ENCODE data around the gene USP40. TPM values are rescaled to one million over a fixed set of nuclear protein-coding genes. Genes with fewer than 3 reads are reported as not detected.

Gene USP40
- total and polyA plus RNA-seq, 2 donors (not counting 1 experiment from before 2014, with no cell fraction given) = 19.8 to 37.0 TPM

DNA sequence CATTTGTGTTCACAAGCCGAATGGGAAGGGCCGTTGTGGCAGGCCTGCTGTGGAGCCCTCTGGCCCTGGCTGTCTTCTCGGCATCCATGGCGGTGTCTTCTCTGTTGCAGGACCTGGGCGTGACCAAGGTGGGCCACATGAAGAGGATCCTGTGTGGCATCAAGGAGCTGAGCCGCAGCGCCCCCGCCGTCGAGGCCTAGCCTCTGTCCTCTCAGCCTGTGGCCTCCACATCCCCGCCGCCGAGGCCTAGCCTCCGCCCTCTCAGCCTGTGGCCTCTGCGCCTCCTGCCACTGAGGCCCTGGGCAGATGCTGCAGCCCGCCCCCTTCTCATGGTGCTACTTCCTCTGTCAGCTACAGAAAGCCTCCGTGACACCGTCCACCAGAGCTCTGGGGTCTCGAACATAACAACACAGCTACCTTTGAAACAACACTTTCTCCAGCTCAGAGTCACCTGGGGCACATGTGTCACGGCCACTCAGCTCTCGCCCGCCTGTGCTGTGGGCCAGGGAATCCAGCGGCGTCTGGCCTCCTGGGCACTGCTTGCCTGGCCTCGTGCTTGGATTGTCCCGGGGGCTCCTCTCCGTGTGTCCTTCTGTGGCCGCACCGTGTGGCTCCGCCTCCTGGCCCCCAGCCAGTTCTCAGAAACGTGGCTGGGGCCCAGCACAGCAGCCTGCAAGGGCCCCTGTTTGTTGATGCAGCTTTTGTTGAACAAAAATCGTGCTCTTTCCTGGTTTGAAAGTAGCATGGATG, 97.1 kb downstream of the USP40 start:
- no peaks in the 10 kb centered on the region for H3K27me3 ChIP-seq (replicated peaks in 1 of 4; ENCODE audit: control extremely low read depth in 1 of 4, control insufficient read depth in 3 of 4, insufficient read depth in 4 of 4, low read length in 3 of 4)
- H3K4me3 ChIP-seq (ENCODE audit: control extremely low read depth in 1 of 5, extremely low read depth in 1 of 5, insufficient read depth in 1 of 5, low read depth in 2 of 5, low read length in 4 of 5) = no peak overlapping the region
- CTCF ChIA-PET = no interaction called here
- H4K20me1 ChIP-seq (ENCODE audit: control insufficient read depth, insufficient read depth, low read length, poor library complexity, severe bottlenecking) = peaks cover 28% of the 10 kb centered on the region
- peaks cover 2% of the 10 kb centered on the region for H3K79me2 ChIP-seq (ENCODE audit: control insufficient read depth, insufficient read depth, low read length)
- DNase-seq = no peak
- POLR2A ChIA-PET = no interaction called here
- Mint-ChIP-seq H3K9me3 (ENCODE audit: insufficient read depth) (peaks cover 3% of the 10 kb centered on the region), H3K27ac (no peak overlapping the region), H3K27me3 (no peaks in the 10 kb centered on the region), H3K4me1 (no peaks in the 10 kb centered on the region), H3K4me3 (no peak overlapping the region)
- no peak overlapping the region for H3K27ac ChIP-seq (ENCODE audit: low read length in 2 of 2)
- no peak for ATAC-seq (ENCODE audit: low read depth)
- peaks cover 0 to 84% of the 10 kb centered on the region in 2 experiments for H3K36me3 ChIP-seq (replicated peaks in 1 of 2; ENCODE audit: control extremely low read depth in 1 of 2, control insufficient read depth in 1 of 2, extremely low read depth in 1 of 2, insufficient read depth in 2 of 2, low read length in 1 of 2)
- no peak overlapping the region for H3K9ac ChIP-seq (ENCODE audit: low read length)
- H3K4me1 ChIP-seq (ENCODE audit: control insufficient read depth in 2 of 2, insufficient read depth in 2 of 2, low read length in 2 of 2) = no peaks in the 10 kb centered on the region
- TF ChIP-seq EZH2 (IDR thresholded peaks at IDR 0.05; ENCODE audit: borderline replicate concordance, insufficient read depth, low read depth, low read length, poor library complexity, severe bottlenecking) = no peak
- TF ChIP-seq, protein P1, sequence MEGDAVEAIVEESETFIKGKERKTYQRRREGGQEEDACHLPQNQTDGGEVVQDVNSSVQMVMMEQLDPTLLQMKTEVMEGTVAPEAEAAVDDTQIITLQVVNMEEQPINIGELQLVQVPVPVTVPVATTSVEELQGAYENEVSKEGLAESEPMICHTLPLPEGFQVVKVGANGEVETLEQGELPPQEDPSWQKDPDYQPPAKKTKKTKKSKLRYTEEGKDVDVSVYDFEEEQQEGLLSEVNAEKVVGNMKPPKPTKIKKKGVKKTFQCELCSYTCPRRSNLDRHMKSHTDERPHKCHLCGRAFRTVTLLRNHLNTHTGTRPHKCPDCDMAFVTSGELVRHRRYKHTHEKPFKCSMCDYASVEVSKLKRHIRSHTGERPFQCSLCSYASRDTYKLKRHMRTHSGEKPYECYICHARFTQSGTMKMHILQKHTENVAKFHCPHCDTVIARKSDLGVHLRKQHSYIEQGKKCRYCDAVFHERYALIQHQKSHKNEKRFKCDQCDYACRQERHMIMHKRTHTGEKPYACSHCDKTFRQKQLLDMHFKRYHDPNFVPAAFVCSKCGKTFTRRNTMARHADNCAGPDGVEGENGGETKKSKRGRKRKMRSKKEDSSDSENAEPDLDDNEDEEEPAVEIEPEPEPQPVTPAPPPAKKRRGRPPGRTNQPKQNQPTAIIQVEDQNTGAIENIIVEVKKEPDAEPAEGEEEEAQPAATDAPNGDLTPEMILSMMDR (IDR thresholded peaks at IDR 0.05) = no peak
- intact Hi-C loops (cut with micrococcal nuclease) = no loop called here
- H3K4me2 ChIP-seq (replicated peaks; ENCODE audit: low read depth, low read length, poor library complexity, severe bottlenecking) = no peak overlapping the region
- H2AFZ ChIP-seq (ENCODE audit: insufficient read depth, low read depth, low read length, poor library complexity, severe bottlenecking) = no peak overlapping the region
- 98% methylated on average over 32 of the region's 32 CpGs for WGBS (ENCODE audit: insufficient coverage)
- H3K9me3 ChIP-seq (ENCODE audit: control extremely low read depth in 1 of 3, control insufficient read depth in 2 of 3, insufficient read depth in 1 of 3, low read length in 2 of 3) = peaks cover 0 to 17% (median 0%) of the 10 kb centered on the region in 3 donors

DNA sequence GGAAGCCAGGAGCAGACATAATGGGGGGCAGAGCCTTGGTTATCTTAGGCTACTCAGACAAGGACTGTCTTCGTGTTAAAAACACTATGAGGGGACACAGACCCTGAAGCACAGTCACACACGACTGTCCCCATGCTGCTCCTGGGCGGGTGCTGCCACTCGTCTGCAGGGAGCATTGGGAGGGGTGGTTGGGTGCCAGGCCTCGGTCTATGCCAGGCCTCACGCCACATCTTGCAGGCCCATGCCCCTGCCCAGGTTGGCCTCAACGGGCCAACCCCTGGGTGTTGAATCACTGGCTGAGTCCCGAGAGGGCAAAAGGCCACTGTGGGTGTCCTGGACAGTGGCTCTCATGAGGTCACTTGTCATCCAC, 97.9 kb downstream of the USP40 start:
- Histone ChIP-seq H3K4me1 (ENCODE audit: control insufficient read depth in 2 of 2, insufficient read depth in 2 of 2, low read length in 2 of 2) (no peaks in the 10 kb centered on the region), H3K36me3 (replicated peaks in 1 of 2; ENCODE audit: control extremely low read depth in 1 of 2, control insufficient read depth in 1 of 2, extremely low read depth in 1 of 2, insufficient read depth in 2 of 2, low read length in 1 of 2) (peaks cover 0 to 91% of the 10 kb centered on the region in 2 experiments), H3K27ac (ENCODE audit: low read length in 2 of 2) (no peak overlapping the region), H3K4me3 (ENCODE audit: control extremely low read depth in 1 of 5, extremely low read depth in 1 of 5, insufficient read depth in 1 of 5, low read depth in 2 of 5, low read length in 4 of 5) (no peak overlapping the region), H3K27me3 (replicated peaks in 1 of 4; ENCODE audit: control extremely low read depth in 1 of 4, control insufficient read depth in 3 of 4, insufficient read depth in 4 of 4, low read length in 3 of 4) (no peaks in the 10 kb centered on the region), H2AFZ (ENCODE audit: insufficient read depth, low read depth, low read length, poor library complexity, severe bottlenecking) (no peak overlapping the region), H3K4me2 (replicated peaks; ENCODE audit: low read depth, low read length, poor library complexity, severe bottlenecking) (no peak overlapping the region), H4K20me1 (ENCODE audit: control insufficient read depth, insufficient read depth, low read length, poor library complexity, severe bottlenecking) (peaks cover 28% of the 10 kb centered on the region), H3K79me2 (ENCODE audit: control insufficient read depth, insufficient read depth, low read length) (peaks cover 10% of the 10 kb centered on the region), H3K9ac (ENCODE audit: low read length) (no peak overlapping the region), H3K9me3 (ENCODE audit: control extremely low read depth in 1 of 3, control insufficient read depth in 2 of 3, insufficient read depth in 1 of 3, low read length in 2 of 3) (peaks cover 0 to 15% (median 0%) of the 10 kb centered on the region in 3 donors)
- ATAC-seq (ENCODE audit: low read depth) = no peak
- ChIA-PET CTCF (no interaction called here), POLR2A (no interaction called here)
- TF ChIP-seq, protein P1 (IDR thresholded peaks at IDR 0.05) = no peak
- TF ChIP-seq EZH2 (IDR thresholded peaks at IDR 0.05; ENCODE audit: borderline replicate concordance, insufficient read depth, low read depth, low read length, poor library complexity, severe bottlenecking) = no peak
- intact Hi-C loops (cut with micrococcal nuclease) = no loop called here
- Mint-ChIP-seq H3K27ac (no peak overlapping the region), H3K9me3 (ENCODE audit: insufficient read depth) (peaks cover 3% of the 10 kb centered on the region), H3K4me1 (no peaks in the 10 kb centered on the region), H3K27me3 (no peaks in the 10 kb centered on the region), H3K4me3 (no peak overlapping the region)
- 95% methylated on average over 8 of the region's 8 CpGs for WGBS (ENCODE audit: insufficient coverage)
- DNase-seq = no peak

Data from B cell (primary cell).